Measurements from ENCODE around the gene TM4SF5.

TM4SF5 gene

DNA sequence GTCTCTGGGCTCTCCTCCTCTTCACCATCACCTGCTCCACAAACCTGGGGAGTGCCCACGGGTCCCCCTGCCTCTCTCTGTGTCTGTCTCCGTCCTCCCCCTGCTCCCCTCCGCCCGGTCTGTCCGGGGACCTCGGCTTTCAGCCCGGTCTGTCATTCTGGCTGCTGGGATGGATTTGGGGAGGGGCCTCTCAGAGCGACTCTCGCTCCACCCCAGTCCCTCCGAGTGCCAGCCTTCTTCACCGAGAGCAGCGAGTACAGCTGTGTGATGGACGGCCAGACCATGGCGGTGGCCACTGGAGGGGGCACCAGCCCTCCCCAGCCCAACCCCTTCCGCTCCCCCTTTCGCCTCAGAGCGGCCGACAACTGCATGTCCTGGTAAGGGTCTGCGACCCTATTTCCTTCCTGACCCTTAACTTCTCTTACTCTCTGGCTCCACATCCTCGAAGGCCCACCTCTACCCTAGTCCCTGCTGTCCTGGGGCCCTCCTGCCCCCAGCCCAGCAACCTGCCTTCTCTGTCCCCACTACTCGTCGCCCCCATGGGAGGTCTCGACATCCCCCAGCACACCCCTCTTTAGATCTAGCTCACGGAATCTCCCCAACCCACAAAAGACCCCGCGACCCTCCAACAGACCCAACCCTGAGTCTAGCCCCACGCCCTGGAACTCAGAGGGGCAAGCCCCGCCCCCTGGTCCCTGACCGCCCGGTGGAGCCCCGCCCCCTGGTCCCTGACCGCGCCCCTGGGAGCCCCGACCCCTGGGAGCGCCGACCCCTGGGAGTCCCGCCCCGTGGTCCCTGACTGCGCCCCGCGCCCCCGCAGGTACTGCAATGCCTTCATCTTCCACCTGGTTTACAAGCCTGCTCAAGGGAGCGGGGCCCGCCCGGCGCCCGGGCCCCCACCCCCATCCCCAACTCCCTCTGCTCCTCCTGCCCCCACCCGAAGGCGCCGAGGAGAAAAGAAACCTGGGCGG, 26.4 kb upstream of the TM4SF5 start:
- in situ Hi-C loops (cut with MboI; ENCODE audit: low sequenced_read_pairs) = no loop called here

GRCh38 chr17:4747847-4748246, 23.8 kb upstream of the TM4SF5 start:
- in situ Hi-C loops (cut with MboI; ENCODE audit: low sequenced_read_pairs) = no loop called here

DNA sequence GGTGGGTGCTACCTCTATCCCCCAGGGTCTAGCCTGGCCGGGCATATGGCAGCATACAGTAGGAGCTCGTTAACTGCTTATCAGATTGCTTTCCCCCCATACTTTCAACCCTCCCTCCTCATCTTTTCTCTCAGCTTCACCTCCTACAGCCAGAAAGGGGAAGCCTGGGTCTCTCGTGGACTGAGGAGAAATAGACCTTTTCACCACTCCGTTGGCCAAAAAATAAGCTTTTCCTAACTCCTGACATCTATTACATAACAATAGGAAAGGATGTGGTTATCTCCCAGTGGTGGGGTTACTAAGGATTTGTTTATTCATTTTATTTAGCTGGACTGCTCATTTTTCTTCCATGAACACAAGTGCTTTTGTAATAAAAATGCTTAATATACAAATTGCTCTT, 23.0 kb upstream of the TM4SF5 start:
- in situ Hi-C loops (cut with MboI; ENCODE audit: low sequenced_read_pairs) = no loop called here

- in situ Hi-C loops (cut with MboI; ENCODE audit: low sequenced_read_pairs) = no loop called here
Observed at GRCh38 chr17:4750606-4751005, 21.1 kb upstream of the TM4SF5 start.

- in situ Hi-C loops (cut with MboI; ENCODE audit: low sequenced_read_pairs) = no loop called here
Observed at GRCh38 chr17:4751932-4752331, 19.8 kb upstream of the TM4SF5 start.

GRCh38 chr17:4753392-4753791, 18.3 kb upstream of the TM4SF5 start:
- in situ Hi-C loops (cut with MboI; ENCODE audit: low sequenced_read_pairs) = no loop called here

- in situ Hi-C loops (cut with MboI; ENCODE audit: low sequenced_read_pairs) = no loop called here
Observed at GRCh38 chr17:4759776-4760236, 11.9 kb upstream of the TM4SF5 start.

GRCh38 chr17:4764595-4764994, 7.1 kb upstream of the TM4SF5 start:
- in situ Hi-C loops (cut with MboI; ENCODE audit: low sequenced_read_pairs) = no loop called here

DNA sequence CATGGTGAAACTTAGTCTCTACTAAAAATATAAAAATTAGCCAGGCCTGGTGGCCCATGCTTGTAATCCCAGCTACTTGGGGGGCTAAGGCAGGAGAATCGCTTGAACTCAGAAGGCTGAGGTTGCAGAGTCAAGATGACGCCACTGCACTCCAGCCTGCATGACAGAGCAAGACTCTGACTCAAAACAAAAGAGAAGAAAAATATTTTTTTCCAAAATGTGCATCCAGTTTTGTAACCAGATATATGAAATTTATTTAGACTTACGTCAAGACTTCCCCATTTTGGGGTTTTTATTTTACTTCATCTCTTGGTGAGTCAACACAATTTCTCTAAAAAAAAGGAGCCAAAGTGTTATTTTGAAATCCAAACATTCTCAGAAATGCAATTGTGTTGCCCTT, 5.5 kb upstream of the TM4SF5 start:
- in situ Hi-C loops (cut with MboI; ENCODE audit: low sequenced_read_pairs) = no loop called here

GRCh38 chr17:4766723-4767122, 5.0 kb upstream of the TM4SF5 start:
- in situ Hi-C loops (cut with MboI; ENCODE audit: low sequenced_read_pairs) = no loop called here

- in situ Hi-C loops (cut with MboI; ENCODE audit: low sequenced_read_pairs) = no loop called here
Observed at GRCh38 chr17:4768298-4768697, 3.4 kb upstream of the TM4SF5 start.

GRCh38 chr17:4769628-4770027, 2.1 kb upstream of the TM4SF5 start:
- in situ Hi-C loops (cut with MboI; ENCODE audit: low sequenced_read_pairs) = no loop called here

GRCh38 chr17:4772235-4772613, 538 bp downstream of the TM4SF5 start:
- in situ Hi-C loops (cut with MboI; ENCODE audit: low sequenced_read_pairs) = no loop called here

GRCh38 chr17:4777969-4778760, 6.5 kb downstream of the TM4SF5 start:
- in situ Hi-C loops (cut with MboI; ENCODE audit: low sequenced_read_pairs) = no loop called here

- in situ Hi-C loops (cut with MboI; ENCODE audit: low sequenced_read_pairs) = no loop called here
Observed at GRCh38 chr17:4780325-4780955, 8.8 kb downstream of the TM4SF5 start.

GRCh38 chr17:4782652-4783051, 11.0 kb downstream of the TM4SF5 start:
- in situ Hi-C loops (cut with MboI; ENCODE audit: low sequenced_read_pairs) = no loop called here

GRCh38 chr17:4785311-4786105, 13.8 kb downstream of the TM4SF5 start:
- in situ Hi-C loops (cut with MboI; ENCODE audit: low sequenced_read_pairs) = no loop called here

GRCh38 chr17:4786106-4786511, 14.4 kb downstream of the TM4SF5 start, which contains the start of gene VMO1:
Gene VMO1 (minus strand): TSS chr17:4786364. CDS start chr17:4786352, 12 bp downstream.
- in situ Hi-C loops (cut with MboI; ENCODE audit: low sequenced_read_pairs) = no loop called here

DNA sequence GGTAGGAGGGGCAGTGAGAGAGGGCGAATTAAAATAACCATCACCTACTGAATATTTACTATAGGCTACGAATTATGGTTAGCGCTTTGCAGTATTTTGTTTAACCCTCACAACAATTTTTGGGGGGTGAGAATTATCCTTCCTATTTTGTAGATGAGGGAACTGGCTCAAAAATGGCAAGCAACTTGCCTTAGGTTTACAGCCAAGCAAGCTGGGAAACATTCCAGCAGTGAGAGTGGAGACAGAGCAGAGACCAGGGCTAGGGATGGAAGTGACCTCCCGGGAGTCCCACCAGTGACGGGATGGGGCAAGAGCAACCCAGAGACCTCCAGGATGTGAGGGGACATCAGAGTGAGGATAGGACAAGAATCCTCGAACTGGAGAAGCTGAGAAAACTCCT, 14.8 kb downstream of the TM4SF5 start:
- in situ Hi-C loops (cut with MboI; ENCODE audit: low sequenced_read_pairs) = no loop called here

DNA sequence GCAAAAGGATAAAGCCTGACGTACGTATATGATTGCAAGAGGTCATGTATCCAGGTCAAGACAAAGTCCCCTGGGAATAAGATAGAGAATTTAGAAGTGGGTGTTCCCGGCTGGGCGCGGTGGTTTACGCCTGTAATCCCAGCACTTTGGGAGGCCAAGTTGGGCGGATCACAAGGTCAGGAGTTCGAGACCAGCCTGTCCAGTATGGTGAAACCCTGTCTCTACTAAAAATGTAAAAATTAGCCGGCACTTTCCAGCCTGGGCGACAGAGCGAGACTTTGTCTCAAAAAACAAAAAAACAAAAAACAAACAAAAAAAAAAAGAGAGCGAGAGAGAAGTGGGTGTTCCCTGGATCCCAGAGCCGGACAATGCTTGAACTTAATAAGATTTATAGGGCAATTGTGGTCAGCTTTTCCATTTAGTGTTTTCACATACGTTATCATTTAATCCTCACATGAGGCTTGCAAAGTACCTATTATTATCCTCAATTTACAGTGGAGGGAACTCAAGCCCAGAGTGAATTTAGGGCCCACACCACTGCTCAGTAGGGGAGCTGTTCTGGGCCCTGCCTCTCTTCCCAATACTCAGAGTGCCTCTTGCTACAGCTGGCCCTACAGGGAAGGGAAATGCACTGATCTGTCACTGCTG, 16.6 kb downstream of the TM4SF5 start:
- in situ Hi-C loops (cut with MboI; ENCODE audit: low sequenced_read_pairs) = no loop called here

Data from HL-60/S4 treated with retinoic acid at 250 ng/mL for 4 days and 3 days (cell line).